HepG2 (cell line): Measurements from ENCODE around the gene TBL2. TPM values are rescaled to one million over a fixed set of nuclear protein-coding genes. Genes with fewer than 3 reads are reported as not detected.

Source experiments
- BORCS8-MEF2B ChIP-seq: sonication (generic); formaldehyde crosslinking; IDR thresholded peaks from 2 replicates; pipeline ENCODE4 v1.8.0; 2022; ENCODE audit warnings: mild to moderate bottlenecking, missing genetic modification reagents
- CCAR2 ChIP-seq: fragments of 200-400 bp; formaldehyde crosslinking; optimal IDR thresholded peaks from 2 replicates; pipeline ENCODE3; 2018; ENCODE audit warnings: low read depth, mild to moderate bottlenecking, low read length, moderate library complexity
- CENPX ChIP-seq: sonication (generic); formaldehyde crosslinking; IDR thresholded peaks from 2 replicates; pipeline ENCODE4 v1.9.0; 2021; ENCODE audit warnings: mild to moderate bottlenecking, missing genetic modification reagents, moderate library complexity
- CREB1 ChIP-seq, 2 experiments: fragments of 450-650 bp in 1 of 2; IDR thresholded peaks; 2 replicates each; pipeline ENCODE4 v1.6.1; 2016 to 2017; ENCODE audit warnings: control low read depth in 1 of 2, mild to moderate bottlenecking in 1 of 2, missing compliant biosample characterization in 1 of 2, missing genetic modification characterization in 1 of 2
- ETV6 ChIP-seq: sonication (generic); formaldehyde crosslinking; conservative IDR thresholded peaks from 2 replicates; pipeline ENCODE4 v1.4.0; 2020; ENCODE audit warnings: missing genetic modification reagents
- FOSL2 ChIP-seq: sonication (generic); formaldehyde crosslinking; IDR thresholded peaks from 2 replicates; pipeline ENCODE4 v1.4.0; 2020; ENCODE audit warnings: missing genetic modification reagents
- HES4 ChIP-seq: sonication (generic); formaldehyde crosslinking; IDR thresholded peaks from 2 replicates; pipeline ENCODE4 v1.9.0; 2021; ENCODE audit warnings: mild to moderate bottlenecking, missing genetic modification reagents, borderline replicate concordance
- MTERF4 ChIP-seq: sonication (generic); formaldehyde crosslinking; IDR thresholded peaks from 2 replicates; pipeline ENCODE4 v1.8.0; 2023; ENCODE audit warnings: mild to moderate bottlenecking, missing genetic modification reagents
- NCOA2 ChIP-seq: sonication (generic); formaldehyde crosslinking; IDR thresholded peaks from 2 replicates; pipeline ENCODE4 v1.8.0; 2022; ENCODE audit warnings: inconsistent platforms
- NR2F1 ChIP-seq, 2 experiments: fragments of 450-650 bp in 1 of 2; formaldehyde crosslinking in 1 of 2; IDR thresholded peaks; 2 replicates each; pipeline versions ENCODE4 v1.5.0 to v1.6.1; 2016 to 2020; ENCODE audit warnings: mild to moderate bottlenecking in 1 of 2, missing compliant biosample characterization in 1 of 2, missing genetic modification reagents in 1 of 2, moderate library complexity in 1 of 2
- REXO4 ChIP-seq: sonication (generic); formaldehyde crosslinking; IDR thresholded peaks from 2 replicates; pipeline ENCODE4 v1.8.0; 2022; ENCODE audit warnings: missing genetic modification reagents, mild to moderate bottlenecking, borderline replicate concordance
- SP5 ChIP-seq: IDR thresholded peaks from 2 replicates; pipeline ENCODE4 v1.6.1; 2016; ENCODE audit warnings: low read depth, borderline replicate concordance
- SRF ChIP-seq: IDR thresholded peaks from 2 replicates; pipeline ENCODE4 v1.6.1; 2011; ENCODE audit warnings: mild to moderate bottlenecking, low read depth, low read length, moderate library complexity
- TAF15 ChIP-seq: fragments of 200-400 bp; formaldehyde crosslinking; IDR thresholded peaks from one replicate; pipeline ENCODE4 v1.6.1; 2018; ENCODE audit warnings: mild to moderate bottlenecking, low read depth, low read length; ENCODE audit not compliant: poor library complexity, severe bottlenecking
- TEF ChIP-seq: sonication (generic); formaldehyde crosslinking; IDR thresholded peaks from 2 replicates; pipeline ENCODE4 v1.5.0; 2020; ENCODE audit warnings: missing genetic modification reagents
- TERF1 ChIP-seq: sonication (generic); formaldehyde crosslinking; IDR thresholded peaks from 2 replicates; pipeline ENCODE4 v1.8.0; 2022; ENCODE audit warnings: mild to moderate bottlenecking, missing genetic modification reagents, moderate library complexity
- TRIM24 ChIP-seq: sonication (generic); formaldehyde crosslinking; IDR thresholded peaks from 2 replicates; pipeline ENCODE4 v1.8.0; 2022; ENCODE audit warnings: mild to moderate bottlenecking, missing genetic modification reagents
- YEATS4 ChIP-seq: sonication (generic); formaldehyde crosslinking; IDR thresholded peaks from 2 replicates; pipeline ENCODE4 v1.4.0; 2020; ENCODE audit warnings: missing genetic modification reagents, borderline replicate concordance
- ZNF121 ChIP-seq: sonication (generic); formaldehyde crosslinking; IDR thresholded peaks from 2 replicates; pipeline ENCODE4 v1.5.0; 2020; ENCODE audit warnings: mild to moderate bottlenecking, missing genetic modification reagents
- ZNF136 ChIP-seq: sonication (generic); formaldehyde crosslinking; IDR thresholded peaks from 2 replicates; pipeline ENCODE4 v1.8.1; 2022; ENCODE audit warnings: low read depth, mild to moderate bottlenecking, moderate library complexity, missing genetic modification reagents
- ZNF205 ChIP-seq: IDR thresholded peaks from 2 replicates; pipeline ENCODE4 v1.6.1; 2018; ENCODE audit warnings: missing biosample characterization, missing genetic modification reagents
- ZNF468 ChIP-seq: sonication (generic); formaldehyde crosslinking; IDR thresholded peaks from 2 replicates; pipeline ENCODE4 v1.8.0; 2022; ENCODE audit warnings: mild to moderate bottlenecking, moderate library complexity, missing genetic modification reagents
- ZNF576 ChIP-seq: sonication (generic); formaldehyde crosslinking; IDR thresholded peaks from 2 replicates; pipeline ENCODE4 v1.4.0; 2020; ENCODE audit warnings: mild to moderate bottlenecking, missing genetic modification reagents
- ZNF660 ChIP-seq: sonication (generic); formaldehyde crosslinking; IDR thresholded peaks from 2 replicates; pipeline ENCODE4 v1.5.1; 2020; ENCODE audit warnings: mild to moderate bottlenecking, low read depth, missing genetic modification reagents, borderline replicate concordance
- ZNF737 ChIP-seq: sonication (generic); formaldehyde crosslinking; IDR thresholded peaks from 2 replicates; pipeline ENCODE4 v1.5.0; 2020; ENCODE audit warnings: missing genetic modification reagents, mild to moderate bottlenecking, borderline replicate concordance
- ZNF782 ChIP-seq: sonication (generic); formaldehyde crosslinking; IDR thresholded peaks from 2 replicates; pipeline ENCODE4 v1.4.0; 2020; ENCODE audit warnings: missing genetic modification reagents, mild to moderate bottlenecking, borderline replicate concordance
- ZNF850 ChIP-seq: sonication (generic); formaldehyde crosslinking; conservative IDR thresholded peaks from 2 replicates; pipeline ENCODE4 v1.9.0; 2021; ENCODE audit warnings: mild to moderate bottlenecking, missing genetic modification reagents
- polyA plus RNA-seq, 8 experiments: library from polyadenylated mRNA; depleted of rRNA in 3 of 8; stranded (reverse) in 7 of 8; unstranded in 1 of 8; fragments of >200 nt; fragmentation: Illumina TruSeq in 4 of 8; extraction: Trizol in 4 of 8; gene quantifications; 2 replicates each; pipeline versions ENCODE4 v1.2.1 to v1.2.3, GENCODE V29; 2011 to 2016; ENCODE audit warnings: low read depth in 4 of 8, missing spikeins in 1 of 8, mixed read lengths in 1 of 8; ENCODE audit not compliant: insufficient read depth in 1 of 8
- total RNA-seq, 5 experiments: library from RNA; depleted of rRNA; stranded (reverse); fragments of >200 nt; fragmentation: Illumina TruSeq; extraction: Trizol; gene quantifications; 2 replicates each; pipeline ENCODE4 v1.2.3, GENCODE V29; 2016; ENCODE audit warnings: low read depth in 1 of 5

TBL2 gene
- total and polyA plus RNA-seq, 2 of the 13 experiments (the other 11 are each of a cell fraction or from before 2014, with no cell fraction given) = 43.4 to 47.2 TPM

- TF ChIP-seq ZNF468 (CRISPR knock-in tag) (no peak), MTERF4 (CRISPR knock-in tag) (peak; percentile 84; the same call in 1 of the 2 replicates), REXO4 (CRISPR knock-in tag) (no peak), ZNF737 (CRISPR knock-in tag) (no peak), ZNF782 (CRISPR knock-in tag) (no peak), NCOA2 (CRISPR knock-in tag) (no peak; the same call in 1 of the 2 replicates), FOSL2 (CRISPR knock-in tag) (no peak; the same call in 1 of the 2 replicates), YEATS4 (no peak; the same call in none of the 2 replicates), ZNF205 (CRISPR knock-in tag) (peak; percentile 68; the same call in 1 of the 2 replicates), ETV6 (peak; percentile 77), CENPX (CRISPR knock-in tag) (no peak), CCAR2 (no peak), ZNF121 (CRISPR knock-in tag) (no peak), TRIM24 (no peak), SRF (no peak), SP5 (CRISPR knock-in tag) (no peak), TAF15 (no peak), CREB1 (IDR thresholded peaks at IDR 0.05) (no peak), CREB1 (CRISPR knock-in tag; IDR thresholded peaks at IDR 0.05) (no peak), ZNF136 (no peak), TERF1 (no peak), ZNF850 (0 out of 2 replicates have a peak, but pooled peaks have one; percentile 71), NR2F1 (CRISPR knock-in tag; IDR thresholded peaks at IDR 0.05) (no peak), ZNF576 (CRISPR knock-in tag) (no peak), BORCS8-MEF2B (CRISPR knock-in tag) (no peak), TEF (0 out of 2 replicates have a peak, but pooled peaks have one; percentile 49), HES4 (CRISPR knock-in tag) (peak; percentile 81), ZNF660 (CRISPR knock-in tag) (no peak)
Observed at GRCh38 chr7:73623798-73624668, 45.7 kb upstream of the TBL2 start, which contains the start of gene MLXIPL (continued).
